Lung microvascular endothelial cell (primary cell): ENCODE data around the gene NR3C2. TPM values are rescaled to one million over a fixed set of nuclear protein-coding genes. Genes with fewer than 3 reads are reported as not detected.

ENCODE experiments used
- DNase-seq, 2 donors: peaks; one replicate each; pipeline versions ENCODE4 v3.0.0 to v3.0.0-alpha.2; 2010; ENCODE audit warnings: low read depth in 2 of 2
- total RNA-seq: library from RNA; depleted of rRNA; stranded (reverse); fragments of >200 nt; gene quantifications from 2 replicates; pipeline ENCODE4 v1.2.1, GENCODE V29; 2014

Gene NR3C2
- 4.6 TPM in 2 replicates for total RNA-seq

DNA sequence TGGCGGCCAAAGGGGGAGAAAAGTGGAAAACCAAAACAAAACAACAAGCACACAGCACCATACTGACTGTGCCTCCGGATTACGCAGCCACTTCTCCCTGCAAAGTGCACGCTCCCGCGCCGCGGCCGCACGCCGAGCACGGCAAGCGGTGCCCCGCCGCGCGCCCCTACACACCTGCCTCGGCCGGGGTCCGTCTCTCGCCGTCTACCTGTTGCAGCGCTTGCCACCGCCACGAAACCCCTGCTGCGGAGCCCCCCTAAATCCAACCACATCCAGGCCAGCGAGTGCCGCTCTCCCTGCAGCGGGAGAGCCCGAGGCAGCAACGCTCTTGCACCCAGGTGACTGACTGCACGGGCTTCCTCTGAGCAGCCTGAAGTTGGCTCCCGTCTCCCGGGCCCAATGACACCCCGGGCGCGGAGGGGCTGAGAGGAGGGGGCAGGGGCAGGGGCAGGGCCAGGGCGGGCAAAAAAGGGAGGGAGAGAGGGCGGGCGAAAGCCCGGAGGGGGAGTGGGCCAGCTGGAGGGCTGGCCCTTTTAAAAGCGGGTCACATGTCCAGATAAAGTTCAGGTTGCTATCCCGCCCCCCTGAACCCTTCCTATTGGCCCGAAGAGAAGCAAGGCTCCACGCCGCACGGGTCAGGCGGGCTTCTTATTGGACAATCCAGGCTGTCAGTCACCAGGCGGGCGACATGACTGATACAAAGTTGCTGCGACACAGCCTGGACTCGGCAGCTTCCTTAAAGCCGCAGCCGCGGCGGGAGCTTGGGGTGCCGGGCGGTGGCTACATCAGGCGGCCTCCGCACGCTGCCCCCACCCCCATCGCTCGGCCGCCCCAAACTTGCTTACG, at the start of gene NR3C2:
TSS of gene NR3C2 (minus strand) at position 429 of the 846 bp plus-strand sequence.
- peak; percentile 99 for DNase-seq

DNA sequence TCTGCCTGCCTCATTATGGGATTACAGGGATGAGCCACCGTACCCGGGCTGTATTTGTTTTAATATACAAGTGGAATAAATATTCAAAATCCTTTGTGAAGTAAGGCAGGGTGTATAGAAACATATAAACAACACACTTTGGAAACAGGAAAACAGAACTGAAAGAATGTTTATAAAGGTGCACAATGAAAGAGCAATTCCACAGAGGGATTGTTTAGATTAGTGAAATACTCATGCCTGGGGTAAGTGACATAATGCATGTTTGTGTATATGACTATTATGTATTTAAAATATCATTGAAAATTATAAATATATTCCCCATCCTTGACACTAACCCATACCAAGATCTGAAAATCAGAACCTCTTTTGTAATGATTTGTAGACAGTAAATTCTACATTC, 45.0 kb upstream of the NR3C2 start:
- peak in 1 of 2 donors; percentile 52 for DNase-seq

DNA sequence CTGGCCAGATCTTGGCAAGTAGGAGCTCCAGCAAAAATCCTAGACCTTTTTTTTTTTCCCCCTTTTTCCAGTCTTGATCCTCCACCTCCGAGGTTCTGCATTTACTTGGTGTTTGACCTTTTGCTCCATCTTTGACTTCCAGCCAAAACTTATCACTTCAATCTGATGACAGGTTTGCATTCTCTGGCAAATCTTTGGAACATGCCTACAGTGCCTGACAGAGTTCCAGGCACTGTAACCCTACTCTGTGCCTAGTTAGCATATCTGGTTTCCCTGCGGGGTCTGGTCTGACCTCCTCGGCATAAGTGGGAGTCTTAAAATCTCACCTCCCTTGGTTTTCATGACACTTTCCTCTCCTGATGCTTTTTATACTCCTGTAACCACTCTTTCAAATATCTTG, 39.4 kb upstream of the NR3C2 start:
- DNase-seq, result peak in 1 of 2 donors; percentile 3

DNA sequence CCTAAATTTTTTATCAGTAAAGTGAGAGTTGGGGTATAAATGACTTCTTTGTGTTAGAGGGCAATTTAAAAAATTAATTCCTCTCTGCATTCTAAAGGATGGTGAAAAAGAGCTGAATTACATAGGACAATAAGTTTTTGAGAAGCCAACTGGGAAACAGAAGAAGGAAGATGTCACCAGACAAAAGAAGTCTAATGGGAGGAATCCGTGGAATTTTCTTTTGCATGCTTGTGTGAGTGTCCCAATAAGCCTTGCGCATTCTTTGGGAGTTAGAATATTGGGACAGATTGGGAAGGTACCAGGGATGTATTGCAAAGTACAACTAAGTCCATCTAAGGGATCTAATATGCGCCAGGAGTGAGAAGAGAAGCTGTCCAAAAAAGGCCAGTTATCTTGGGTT, 35.1 kb upstream of the NR3C2 start:
- no peak for DNase-seq

DNA sequence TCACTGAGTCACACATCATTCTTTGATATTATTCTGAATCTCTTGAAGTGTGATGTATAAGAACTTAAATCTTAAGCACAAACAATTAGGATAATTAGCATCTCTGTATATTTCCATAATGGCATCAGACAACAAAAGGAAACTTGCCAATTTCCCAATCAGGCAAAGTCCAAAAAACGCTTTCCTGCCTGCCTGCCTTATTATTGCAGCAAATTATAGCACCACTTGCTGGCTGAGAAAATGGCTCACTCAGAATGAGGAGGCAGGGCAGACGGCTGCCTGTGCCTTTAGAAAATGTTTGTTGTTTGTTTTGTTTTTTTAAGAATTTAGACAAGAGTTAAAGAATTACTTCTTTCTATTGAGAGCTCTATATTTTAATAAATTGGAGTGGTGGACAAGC, 27.7 kb upstream of the NR3C2 start:
- DNase-seq, result no peak

DNA sequence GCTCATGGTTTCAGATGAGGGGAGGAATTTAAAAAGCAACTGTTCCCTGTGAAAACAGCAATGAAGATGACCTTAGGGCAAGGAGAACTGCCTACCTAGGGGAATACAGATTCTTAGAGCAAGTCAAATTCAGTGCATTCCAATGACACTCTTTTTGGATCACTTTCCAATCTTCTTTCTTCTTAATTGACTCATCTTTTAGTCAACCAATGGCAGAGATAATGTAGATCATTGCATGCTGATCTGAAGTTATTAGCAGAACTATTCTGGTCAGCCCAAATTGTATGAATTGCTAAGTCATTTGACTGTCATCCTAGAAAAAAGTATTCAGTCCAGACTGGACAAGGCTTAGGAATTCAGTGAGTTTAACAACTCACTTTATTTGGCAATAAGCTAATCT, 12.6 kb upstream of the NR3C2 start:
- no peak for DNase-seq

DNA sequence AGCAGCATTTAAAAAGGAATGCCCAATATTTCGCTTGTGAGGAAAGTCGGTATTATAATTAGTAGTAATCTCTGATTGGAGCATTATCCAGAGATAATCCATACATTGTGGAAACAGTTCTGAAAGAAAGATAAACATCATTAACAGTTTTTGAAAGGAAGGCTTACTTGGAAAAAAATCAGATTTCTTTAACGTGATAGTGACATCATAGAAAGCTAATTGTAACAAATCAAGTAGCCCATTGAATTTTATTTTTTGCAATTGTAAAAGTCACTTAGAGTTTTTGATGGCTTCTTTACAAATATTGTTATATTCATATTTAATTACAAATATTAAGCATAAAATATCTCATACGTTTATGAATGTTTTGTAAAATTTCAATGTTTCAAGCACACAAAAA, 11.6 kb upstream of the NR3C2 start:
- no peak for DNase-seq

DNA sequence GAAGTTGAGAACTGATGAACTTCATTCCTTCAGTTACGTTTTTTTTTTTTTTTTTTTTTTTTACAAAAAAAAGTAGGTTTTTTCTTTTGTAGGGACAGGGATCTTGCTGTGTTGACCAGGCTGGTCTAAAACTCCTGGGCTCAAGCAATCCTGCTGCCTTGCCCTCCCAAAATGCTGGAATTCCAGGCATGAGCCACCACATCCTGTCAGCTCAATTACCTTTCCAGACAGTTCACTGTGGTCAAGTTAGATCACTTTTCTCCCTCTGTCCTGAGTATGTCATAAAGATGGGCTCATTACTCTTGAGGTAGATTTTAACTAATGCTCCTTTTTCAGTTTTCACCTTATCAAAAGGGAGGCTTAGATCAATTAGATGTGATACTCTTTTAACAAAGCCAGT, 10.8 kb upstream of the NR3C2 start:
- peak in 1 of 2 donors; percentile 25 for DNase-seq

DNA sequence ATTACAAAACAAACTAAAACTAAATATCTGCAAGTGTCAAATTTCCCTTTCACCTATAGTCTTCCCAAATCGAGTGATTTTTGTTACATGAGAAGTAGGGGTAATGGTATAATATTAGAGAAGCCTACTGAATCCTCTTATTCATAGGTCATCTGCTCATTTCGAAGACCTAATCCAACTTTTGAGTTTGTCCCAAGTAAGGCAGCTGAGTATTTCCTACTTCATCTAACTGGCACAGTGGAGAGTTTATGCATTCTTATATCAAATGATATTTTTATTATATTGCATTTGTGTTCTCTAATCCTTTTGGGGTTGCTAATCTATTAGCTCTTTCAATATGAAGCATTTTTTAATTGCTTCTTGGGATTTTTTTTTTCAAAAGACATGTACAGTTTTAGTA, 7.7 kb upstream of the NR3C2 start:
- no peak for DNase-seq

DNA sequence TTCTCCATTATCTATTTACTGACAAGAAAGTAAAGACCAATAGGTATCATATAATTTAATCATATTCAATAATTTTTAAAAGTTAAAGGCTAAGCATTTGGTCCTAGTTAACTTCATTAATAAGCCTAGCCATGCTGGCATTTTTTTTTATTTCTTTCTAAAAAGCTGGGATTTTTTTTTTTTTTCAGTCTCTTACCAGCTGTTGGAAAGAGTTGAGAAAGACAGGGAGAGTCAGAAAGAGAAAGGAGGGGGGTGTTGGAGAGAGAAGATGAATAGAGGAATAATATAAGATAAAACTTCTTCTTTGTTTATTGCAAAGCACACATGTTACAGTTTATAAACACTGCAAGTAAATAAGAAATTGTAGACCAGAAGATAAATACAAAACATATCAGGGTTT, 5.9 kb upstream of the NR3C2 start:
- no peak for DNase-seq

DNA sequence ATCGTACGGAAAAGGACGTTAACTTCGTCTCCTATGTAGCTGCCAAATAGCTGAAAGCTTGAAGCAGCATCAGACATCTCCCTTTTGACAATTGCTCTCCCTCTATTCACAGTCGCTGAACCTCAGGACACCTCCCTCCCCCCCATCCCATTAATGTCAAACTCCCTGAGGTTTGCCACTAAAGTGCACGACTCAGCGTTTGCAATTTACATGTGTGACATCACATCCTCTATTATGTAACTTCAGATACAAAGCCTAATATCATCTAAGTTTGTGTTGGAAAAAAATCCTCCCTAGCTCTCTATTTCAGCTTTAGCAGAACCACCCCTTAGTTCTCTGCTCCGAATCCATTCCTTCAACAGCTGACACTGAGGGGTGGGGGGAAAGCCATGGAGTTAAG, 5.5 kb upstream of the NR3C2 start:
- DNase-seq, result peak; percentile 47 to 66

DNA sequence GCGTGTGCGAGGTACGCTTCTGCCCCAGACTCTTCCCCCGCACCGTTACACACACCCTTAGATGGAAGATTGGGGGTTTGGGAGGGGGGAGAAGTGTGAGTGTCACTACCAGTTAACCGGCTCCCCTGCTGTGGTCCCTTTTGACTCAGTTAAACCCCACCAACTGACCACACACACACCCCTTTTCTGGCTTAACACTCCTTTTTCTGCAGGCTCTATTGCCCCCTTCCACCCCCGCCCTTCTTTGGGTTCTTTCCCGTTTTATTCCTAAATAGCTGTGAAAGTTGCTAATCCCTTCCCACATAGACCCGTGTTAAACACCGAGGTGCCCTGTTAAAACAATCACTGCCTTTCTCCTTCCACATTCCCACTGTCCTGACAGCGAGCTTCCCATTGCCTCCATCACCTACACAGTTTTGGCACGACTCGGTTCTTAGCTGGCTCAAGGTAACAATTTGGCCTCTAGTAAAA, 3.7 kb upstream of the NR3C2 start:
- DNase-seq, result peak in 1 of 2 donors; percentile 33

DNA sequence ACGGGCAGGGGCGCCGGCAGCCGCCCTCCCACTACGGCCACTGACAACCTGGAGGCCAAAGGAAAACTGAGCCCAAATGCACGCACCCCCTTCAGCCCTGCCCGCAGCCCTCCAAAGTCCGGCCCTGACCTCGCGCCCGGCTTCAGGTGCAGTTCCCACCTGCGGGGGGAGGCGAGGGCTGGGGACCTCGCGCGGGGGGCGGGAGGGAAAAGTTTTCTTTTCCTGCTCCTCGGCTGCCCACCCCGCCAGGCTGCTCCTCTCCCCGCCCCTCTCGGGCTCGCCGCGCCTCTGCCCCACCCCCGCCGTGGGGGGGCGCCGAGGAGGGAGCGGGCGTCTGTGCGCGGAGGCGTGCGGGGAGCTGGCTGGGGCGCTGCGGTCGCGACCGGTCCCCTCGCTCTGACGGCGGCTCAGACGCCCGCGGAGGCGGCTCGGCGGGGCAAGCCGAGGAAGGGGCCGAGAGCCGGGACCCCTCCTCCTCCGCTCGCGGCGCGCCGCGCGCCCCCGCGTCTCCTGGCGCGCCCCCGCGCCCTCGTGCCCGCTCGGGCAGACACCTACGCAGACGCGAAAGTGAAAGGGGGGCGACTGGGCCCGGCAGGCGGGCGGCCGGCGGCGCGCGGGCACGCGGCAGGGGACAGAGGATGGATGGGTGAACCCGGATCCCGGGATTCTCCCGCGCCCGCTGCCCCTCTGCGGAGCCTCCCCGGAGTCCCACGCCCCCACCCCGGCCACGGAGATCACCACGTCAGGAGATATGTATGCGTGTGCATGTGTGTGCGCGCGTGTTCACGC, 3.1 kb upstream of the NR3C2 start:
- DNase-seq, result peak; percentile 64 to 82

DNA sequence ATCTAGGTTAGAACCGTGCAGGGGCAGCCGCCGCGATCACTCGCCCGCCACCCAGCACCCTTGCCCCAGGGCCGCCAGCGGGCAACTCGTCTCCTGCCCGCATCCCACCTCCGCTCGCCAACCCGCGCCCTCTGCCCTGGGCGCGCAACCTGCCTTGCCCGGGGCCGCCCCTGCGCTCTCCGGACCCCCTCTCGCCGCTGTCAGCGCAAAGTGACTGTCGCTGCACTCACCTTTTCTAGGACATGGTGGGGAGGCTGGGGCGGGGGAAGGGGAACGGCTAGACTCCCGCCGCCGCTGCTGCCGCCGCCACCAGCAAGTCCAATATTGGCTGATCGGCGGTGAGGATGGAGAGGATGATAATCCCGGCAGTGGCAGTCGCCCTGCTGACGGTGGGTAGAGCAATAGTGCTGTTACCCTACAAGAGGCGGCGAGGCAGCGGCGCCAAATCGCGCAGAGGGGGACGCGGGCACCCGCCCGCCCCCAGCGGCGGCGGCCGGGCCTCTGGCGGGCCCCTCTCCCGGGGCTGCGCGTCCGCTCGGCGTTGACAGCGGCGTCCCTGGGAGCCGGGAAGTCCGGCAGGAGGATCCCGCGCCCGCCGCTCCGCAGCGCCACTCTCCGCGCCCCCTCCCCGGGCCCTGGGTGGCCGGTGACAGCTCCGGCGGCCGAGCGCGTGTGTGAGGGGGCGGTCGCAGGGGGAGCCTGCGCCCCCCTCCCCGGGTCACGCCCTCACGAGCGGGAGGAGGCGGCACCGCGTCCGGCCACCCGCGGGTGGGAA, 2.3 kb upstream of the NR3C2 start:
- peak; percentile 47 to 64 for DNase-seq

DNA sequence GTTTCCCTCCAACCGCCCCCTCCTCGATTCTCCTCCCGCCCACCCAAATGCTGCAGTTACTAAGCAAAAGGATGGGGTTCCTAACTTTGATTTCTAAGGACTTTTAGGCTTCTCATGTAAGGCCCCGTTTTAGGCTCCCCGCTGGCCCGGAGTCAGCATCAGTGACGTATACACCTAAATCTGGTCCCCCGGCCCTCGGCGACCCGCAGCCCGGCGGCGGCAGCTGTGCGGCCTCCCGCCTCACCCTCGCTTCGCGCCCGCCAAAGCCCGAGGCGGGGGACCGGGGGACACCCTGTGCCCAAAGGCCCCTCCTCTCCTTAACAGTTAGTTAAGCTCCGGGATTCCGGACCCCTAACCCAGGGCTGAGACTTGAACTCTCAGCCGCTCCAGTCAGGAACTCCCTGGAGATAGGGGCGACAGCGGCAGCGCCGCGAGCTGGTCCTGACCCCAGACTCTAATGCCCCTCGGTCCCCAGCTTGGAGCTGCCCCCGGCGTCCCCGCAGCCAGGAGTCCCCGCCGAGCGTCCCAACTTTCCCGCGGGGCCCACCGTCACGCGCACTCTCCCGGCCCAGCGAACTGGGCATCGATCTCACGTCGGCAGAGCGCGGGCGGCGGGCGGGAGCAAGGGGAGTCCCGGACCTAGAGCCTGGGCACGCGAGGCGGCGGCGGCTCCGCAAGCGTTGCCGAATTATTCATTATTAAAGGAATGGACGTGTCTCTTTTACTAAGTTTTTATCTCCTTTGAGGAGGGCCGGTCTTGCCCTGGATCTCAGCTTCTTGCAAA, 1.5 kb upstream of the NR3C2 start:
- peak; percentile 48 to 51 for DNase-seq

DNA sequence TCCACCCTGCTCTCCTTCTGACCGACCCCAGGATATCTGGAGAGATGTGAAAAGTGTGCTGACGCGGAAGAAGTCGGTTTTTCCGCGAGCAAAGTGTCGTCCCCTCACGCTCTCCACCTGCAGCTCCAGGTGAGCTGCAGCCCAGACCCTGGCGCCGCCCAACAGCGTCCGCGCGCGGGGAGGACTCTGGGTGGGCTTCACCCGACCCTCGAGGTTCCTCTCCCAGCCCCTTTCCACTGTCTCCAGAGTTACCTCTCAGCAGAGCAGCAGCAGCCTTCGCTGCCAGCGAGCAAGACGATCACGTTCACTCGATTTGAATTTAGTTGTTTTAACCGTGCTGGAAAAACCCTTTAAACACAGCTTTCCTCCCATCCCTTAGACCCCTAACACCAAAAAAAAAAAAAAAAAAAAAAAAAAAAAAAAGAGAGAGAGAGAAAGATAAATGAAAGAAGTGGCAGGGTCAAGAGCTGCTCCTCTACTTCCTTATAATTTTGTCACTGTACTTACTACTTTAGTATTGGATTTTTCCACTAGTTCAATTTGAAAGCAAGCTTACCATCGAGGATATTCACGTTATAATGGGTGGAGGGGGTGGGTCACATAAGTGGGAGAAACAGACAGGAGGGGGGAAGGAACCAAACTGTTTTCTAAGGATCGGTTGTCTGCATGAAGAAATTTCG, 758 bp upstream of the NR3C2 start:
- peak; percentile 32 to 42 for DNase-seq

DNA sequence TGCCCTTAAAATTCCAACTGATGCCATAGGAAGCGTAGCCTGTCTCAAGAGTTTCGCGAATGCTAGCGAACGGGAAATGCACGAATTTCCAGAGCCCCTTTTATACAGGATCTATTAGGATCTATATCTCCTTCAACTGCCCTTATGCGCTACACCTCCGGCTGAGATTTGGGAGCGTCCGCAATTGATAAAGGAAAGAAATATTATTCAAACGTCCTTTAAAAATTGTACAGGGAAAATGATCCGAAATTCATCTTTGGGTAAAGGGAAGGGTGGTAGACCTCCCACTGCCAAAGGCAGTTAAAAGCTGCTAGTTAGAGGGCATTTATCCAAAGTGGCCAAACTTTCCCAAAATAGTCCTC, 609 bp downstream of the NR3C2 start:
- DNase-seq, result peak; percentile 13 to 27

DNA sequence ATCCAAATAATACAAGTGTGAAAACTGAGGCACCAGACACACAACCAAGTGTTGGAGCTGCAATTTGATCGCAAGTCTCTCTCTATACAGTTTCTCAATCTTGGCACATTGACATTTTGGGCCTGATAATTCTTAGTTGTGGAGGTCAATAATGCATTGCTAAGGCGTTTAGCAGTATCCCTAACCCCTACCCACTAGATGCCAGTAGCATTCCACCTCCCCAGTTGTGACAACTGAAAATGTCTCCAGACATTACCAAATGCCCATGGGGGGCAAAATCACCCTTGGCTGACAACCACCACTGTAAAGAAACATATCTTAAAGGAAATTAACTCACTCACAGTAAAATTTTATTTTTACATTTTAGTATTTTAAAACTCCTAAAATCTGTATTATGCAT, 4.2 kb downstream of the NR3C2 start:
- DNase-seq, result no peak

DNA sequence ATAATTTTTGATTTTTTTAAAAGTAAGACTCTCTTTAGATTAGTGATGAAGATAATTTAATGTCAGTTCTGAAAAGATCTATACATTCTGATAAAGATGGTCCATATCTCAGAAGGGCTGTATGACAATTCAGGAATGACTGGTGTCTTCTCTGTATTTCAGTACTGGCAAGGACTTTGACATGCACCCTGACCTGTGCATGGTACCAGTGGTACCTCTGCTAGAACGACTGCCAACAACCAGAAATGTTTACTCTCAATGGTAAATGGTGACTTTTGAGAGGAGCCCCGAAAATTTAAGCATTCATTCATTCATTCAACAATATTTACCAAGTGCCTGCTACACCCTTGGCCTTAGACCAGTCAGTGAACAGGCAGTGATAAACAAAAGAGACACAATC, 4.8 kb downstream of the NR3C2 start:
- DNase-seq, result no peak

DNA sequence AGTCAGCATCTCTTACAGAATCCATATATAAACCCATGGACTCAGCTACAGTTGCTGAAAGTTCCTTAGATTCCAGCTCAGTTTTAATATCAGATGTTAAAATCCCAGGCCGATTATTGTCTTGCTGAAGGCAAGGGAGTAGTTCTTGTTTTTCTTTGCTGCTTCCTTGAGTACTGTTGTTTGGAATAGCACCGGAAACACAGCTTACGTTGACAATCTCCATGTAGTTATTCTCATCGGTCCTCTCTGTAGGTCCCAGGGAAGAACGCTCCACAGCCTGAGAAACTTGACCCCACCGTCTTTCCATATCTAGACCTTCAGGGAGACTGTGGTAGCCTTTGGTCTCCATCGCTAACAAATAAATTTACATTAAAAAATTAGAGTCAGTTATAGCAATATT, 5.7 kb downstream of the NR3C2 start:
- DNase-seq, result peak in 1 of 2 donors; percentile 43
